H1 (cell line): Measurements from ENCODE around the gene MEF2C. TPM values are rescaled to one million over a fixed set of nuclear protein-coding genes. Genes with fewer than 3 reads are reported as not detected.

ENCODE experiments used
- CTCF ChIA-PET: fragments of 300-600 bp; sonication (Branson Sonifier 250); formaldehyde crosslinking; loops from one replicate; lab custom pipeline; 2021; ENCODE audit not compliant: partially characterized antibody; lab: Charles Lee
- POLR2A ChIA-PET: fragments of 300-600 bp; sonication (Branson Sonifier 250); formaldehyde crosslinking; loops from one replicate; lab custom pipeline; 2021; ENCODE audit warnings: inconsistent platforms; ENCODE audit not compliant: partially characterized antibody; lab: Charles Lee
- DNase-seq, 2 experiments: peaks; one replicate each; pipeline versions ENCODE4 v3.0.0 to v3.0.0-alpha.2; 2010 to 2022; ENCODE audit warnings: low spot score in 2 of 2, low read depth in 1 of 2, mixed read lengths in 1 of 2
- FAIRE-seq: peaks from 2 replicates; lab custom pipeline; 2011; peaks lifted over from hg19 to GRCh38; lab: Jason Lieb, UNC
- H2AFZ ChIP-seq: 2 replicates; pipeline ENCODE4 v1.8.1; 2012; ENCODE audit warnings: low read length, inconsistent platforms
- H2AK5ac ChIP-seq: 2 replicates; pipeline ENCODE4 v1.6.1; 2013; ENCODE audit warnings: low read depth, low read length
- H2BK120ac ChIP-seq: replicated peaks from 2 replicates; pipeline ENCODE3; 2013; ENCODE audit warnings: low read depth, low read length, inconsistent platforms
- H2BK12ac ChIP-seq: 2 replicates; pipeline ENCODE4 v1.6.1; 2013; ENCODE audit warnings: low read depth, low read length
- H2BK15ac ChIP-seq: 2 replicates; pipeline ENCODE4 v1.6.1; 2013; ENCODE audit warnings: low read length
- H2BK20ac ChIP-seq: 2 replicates; pipeline ENCODE4 v1.6.1; 2013; ENCODE audit warnings: low read length
- H2BK5ac ChIP-seq: 2 replicates; pipeline ENCODE4 v1.6.1; 2013; ENCODE audit warnings: low read depth, low read length
- H3K14ac ChIP-seq: 2 replicates; pipeline ENCODE4 v1.6.1; 2013; ENCODE audit warnings: inconsistent platforms; ENCODE audit not compliant: insufficient read length
- H3K18ac ChIP-seq: 2 replicates; pipeline ENCODE4 v1.6.1; 2013; ENCODE audit warnings: low read length; ENCODE audit errors: extremely low read depth
- H3K23ac ChIP-seq: 2 replicates; pipeline ENCODE4 v1.6.1; 2013; ENCODE audit warnings: inconsistent platforms; ENCODE audit not compliant: insufficient read length
- H3K23me2 ChIP-seq: 2 replicates; pipeline ENCODE4 v1.6.1; 2013; ENCODE audit warnings: low read depth, low read length
- H3K27ac ChIP-seq: 2 replicates; pipeline ENCODE4 v1.6.1; 2011; ENCODE audit warnings: low read depth, low read length, inconsistent platforms
- H3K27me3 ChIP-seq, 4 experiments: replicated peaks in 1 of 4; 1 replicate in 1 of 4; 2 replicates in 3 of 4; pipeline versions ENCODE4 v1.6.1 to v1.8.1; 2011 to 2013; ENCODE audit warnings: low read length in 3 of 4, mild to moderate bottlenecking in 3 of 4, inconsistent platforms in 2 of 4, mixed read lengths in 2 of 4, moderate library complexity in 1 of 4; ENCODE audit not compliant: control insufficient read depth in 3 of 4, insufficient read depth in 3 of 4; ENCODE audit errors: extremely low read depth in 1 of 4
- H3K36me3 ChIP-seq, 4 experiments: 2 replicates each; pipeline versions ENCODE4 v1.6.1 to v1.8.1; 2011 to 2013; ENCODE audit warnings: mild to moderate bottlenecking in 4 of 4, low read length in 3 of 4, moderate library complexity in 2 of 4, control low read depth in 1 of 4, inconsistent platforms in 1 of 4; ENCODE audit not compliant: insufficient read depth in 4 of 4, control insufficient read depth in 2 of 4
- H3K4ac ChIP-seq: replicated peaks from 2 replicates; pipeline ENCODE3; 2013; ENCODE audit warnings: low read length, low read depth, mixed read lengths, inconsistent platforms; ENCODE audit not compliant: insufficient read length
- H3K4me1 ChIP-seq, 4 experiments: replicated peaks in 1 of 4; 1 replicate in 1 of 4; 2 replicates in 3 of 4; pipeline versions ENCODE4 v1.6.1 to v1.8.1; 2011 to 2013; ENCODE audit warnings: low read length in 3 of 4, inconsistent platforms in 2 of 4, mixed read lengths in 1 of 4; ENCODE audit not compliant: insufficient read depth in 4 of 4, control insufficient read depth in 3 of 4
- H3K4me2 ChIP-seq, 2 experiments: 2 replicates each; pipeline versions ENCODE4 v1.6.1 to v1.8.1; 2011 to 2013; ENCODE audit warnings: low read depth in 2 of 2, low read length in 2 of 2, control low read depth in 1 of 2, inconsistent platforms in 1 of 2, mild to moderate bottlenecking in 1 of 2; ENCODE audit not compliant: insufficient read depth in 1 of 2
- H3K4me3 ChIP-seq, 4 experiments: fragments of 200-600, 300-600 bp in 1 of 4; sonication (generic), shearing (Covaris generic), sonication (Bioruptor Twin) in 1 of 4; 2 replicates each; pipeline versions ENCODE4 v1.5.1 to v1.8.1; 2011 to 2016; ENCODE audit warnings: low read length in 4 of 4, low read depth in 3 of 4, control low read depth in 2 of 4, inconsistent platforms in 2 of 4, mild to moderate bottlenecking in 2 of 4, mixed read lengths in 1 of 4, moderate library complexity in 1 of 4; ENCODE audit not compliant: insufficient read depth in 2 of 4; ENCODE audit errors: extremely low read depth in 1 of 4
- H3K56ac ChIP-seq: replicated peaks from 2 replicates; pipeline ENCODE3; 2013; ENCODE audit warnings: low read depth, mild to moderate bottlenecking, mixed read lengths, low read length, inconsistent platforms; ENCODE audit not compliant: insufficient read length
- H3K79me1 ChIP-seq: 2 replicates; pipeline ENCODE4 v1.6.1; 2013; ENCODE audit warnings: low read depth, low read length, control low read depth
- H3K79me2 ChIP-seq, 2 experiments: 2 replicates each; pipeline versions ENCODE4 v1.6.1 to v1.8.1; 2012 to 2013; ENCODE audit warnings: low read length in 2 of 2, mild to moderate bottlenecking in 2 of 2, inconsistent platforms in 1 of 2; ENCODE audit not compliant: insufficient read depth in 2 of 2, control insufficient read depth in 1 of 2
- H3K9ac ChIP-seq, 4 experiments: replicated peaks in 1 of 4; 1 replicate in 1 of 4; 2 replicates in 3 of 4; pipeline versions ENCODE4 v1.6.1 to v1.8.1; 2011 to 2013; ENCODE audit warnings: low read depth in 3 of 4, low read length in 3 of 4, control low read depth in 2 of 4, mild to moderate bottlenecking in 2 of 4, moderate library complexity in 2 of 4, inconsistent platforms in 1 of 4; ENCODE audit errors: extremely low read depth in 1 of 4
- H3K9me3 ChIP-seq, 2 experiments: 2 replicates each; pipeline versions ENCODE4 v1.6.1 to v1.8.1; 2012 to 2013; ENCODE audit warnings: mild to moderate bottlenecking in 2 of 2, moderate library complexity in 2 of 2, control low read depth in 1 of 2, inconsistent platforms in 1 of 2, low read depth in 1 of 2, low read length in 1 of 2, mixed read lengths in 1 of 2; ENCODE audit not compliant: insufficient read depth in 2 of 2
- H4K20me1 ChIP-seq, 2 experiments: replicated peaks in 1 of 2; 2 replicates each; pipeline versions ENCODE3 to v1.8.1; 2011 to 2013; ENCODE audit warnings: inconsistent platforms in 2 of 2, low read length in 2 of 2, mild to moderate bottlenecking in 1 of 2; ENCODE audit not compliant: insufficient read depth in 2 of 2, control insufficient read depth in 1 of 2
- H4K5ac ChIP-seq: 2 replicates; pipeline ENCODE4 v1.6.1; 2013; ENCODE audit warnings: low read length, low read depth, mixed read lengths, inconsistent platforms; ENCODE audit not compliant: insufficient read length
- H4K8ac ChIP-seq: 2 replicates; pipeline ENCODE4 v1.8.0; 2013; ENCODE audit warnings: mild to moderate bottlenecking, moderate library complexity, low read length, inconsistent platforms; ENCODE audit not compliant: insufficient read depth; ENCODE audit errors: extremely low read depth
- H4K91ac ChIP-seq: replicated peaks from 2 replicates; pipeline ENCODE3; 2013; ENCODE audit warnings: low read length, mixed read lengths, inconsistent platforms; ENCODE audit not compliant: insufficient read length
- MAFK ChIP-seq: IDR thresholded peaks from 2 replicates; pipeline ENCODE4 v1.6.1; 2012; ENCODE audit warnings: low read depth, mild to moderate bottlenecking, improper control_type of control experiment, low read length
- TAF1 ChIP-seq: IDR thresholded peaks from 2 replicates; pipeline ENCODE4 v1.6.1; 2011; ENCODE audit warnings: mild to moderate bottlenecking, low read depth, low read length
- WGBS, 2 experiments: shearing (Covaris generic) in 1 of 2; methylation state at CpG; one replicate each; pipeline versions ENCODE4 v1.1.6 to v1.1.7; 2013 to 2015; ENCODE audit warnings: low lambda C conversion rate in 2 of 2, mixed read lengths in 2 of 2, inconsistent platforms in 1 of 2, low coverage in 1 of 2, missing lambda C conversion rate in 1 of 2; ENCODE audit not compliant: insufficient replicate concordance in 2 of 2, insufficient coverage in 1 of 2, insufficient read length in 1 of 2; ENCODE audit errors: extremely low coverage in 1 of 2, missing lambda C conversion rate in 1 of 2; 5-methylcytosine and 5-hydroxymethylcytosine counted together
- polyA plus RNA-seq, 7 experiments: library from polyadenylated mRNA; depleted of rRNA in 3 of 7; stranded (reverse) in 5 of 7; unstranded in 2 of 7; fragments of >200 nt in 5 of 7; fragments of 200-250 nt in 2 of 7; gene quantifications; 1 replicate in 5 of 7; 2 replicates in 1 of 7; 4 replicates in 1 of 7; pipeline versions ENCODE4 v1.2.1 to v1.2.3, GENCODE V29; 2011 to 2013; ENCODE audit warnings: missing spikeins in 2 of 7, mixed read lengths in 2 of 7
- total RNA-seq: library from RNA; stranded (reverse); fragmentation: NEBNext Ultra II Directional; extraction: Animal tissue kit (Norgen Biotek cat#: 25700); gene quantifications from 2 replicates; pipeline ENCODE4 v1.2.1, GENCODE V29; 2021

Gene MEF2C
- total and polyA plus RNA-seq, 2 of the 8 experiments (the other 6 are each of a cell fraction or from before 2014, with no cell fraction given): 0.59 to 0.99 TPM

DNA sequence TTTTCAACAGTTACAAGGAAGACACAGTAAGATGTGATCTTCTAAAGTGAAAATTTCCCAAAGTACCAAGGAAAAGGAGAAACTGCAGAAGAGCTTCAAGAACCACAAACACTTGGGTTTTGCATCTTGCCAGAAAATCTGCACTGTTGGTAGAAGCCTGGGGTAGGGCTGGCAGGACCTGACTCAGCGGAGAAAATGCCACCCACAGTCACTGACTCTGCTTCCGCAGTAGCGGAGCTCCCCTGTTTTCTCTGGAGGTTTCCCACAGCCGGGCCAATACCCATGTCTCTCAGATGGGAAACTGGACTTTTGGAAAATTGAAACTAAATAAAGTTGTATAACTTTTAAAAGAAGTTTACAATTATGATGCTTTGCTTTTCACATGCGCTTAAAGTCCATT is 104.2 kb downstream of the MEF2C start:
- H2BK15ac ChIP-seq: no peak overlapping the region
- POLR2A ChIA-PET: no interaction called here
- no peak overlapping the region for H4K91ac ChIP-seq
- FAIRE-seq: no peak
- H3K9me3 ChIP-seq: no peaks in the 10 kb centered on the region
- H4K5ac ChIP-seq: no peak overlapping the region
- no peak overlapping the region for H3K56ac ChIP-seq
- no peak overlapping the region for H3K4me3 ChIP-seq
- no peak overlapping the region for H2AFZ ChIP-seq
- H4K8ac ChIP-seq: no peak overlapping the region; the same call in 1 of the 2 replicates
- no peak overlapping the region for H2BK20ac ChIP-seq
- no peak overlapping the region for H3K4ac ChIP-seq
- no peaks in the 10 kb centered on the region for H3K27me3 ChIP-seq
- no peaks in the 10 kb centered on the region; the same call in 1 of the 2 replicates for H3K23me2 ChIP-seq
- H3K79me2 ChIP-seq: no peaks in the 10 kb centered on the region
- H4K20me1 ChIP-seq: no peaks in the 10 kb centered on the region
- no peak overlapping the region for H3K14ac ChIP-seq
- H2AK5ac ChIP-seq: no peak overlapping the region
- H3K27ac ChIP-seq: no peak overlapping the region
- no peaks in the 10 kb centered on the region for H3K79me1 ChIP-seq
- no peaks in the 10 kb centered on the region for H3K36me3 ChIP-seq
- H3K23ac ChIP-seq: no peak overlapping the region
- no peak overlapping the region for H2BK12ac ChIP-seq
- no peaks in the 10 kb centered on the region for H3K4me1 ChIP-seq
- no peak overlapping the region for H2BK120ac ChIP-seq
- 87% methylated on average over 5 of the region's 5 CpGs; no CpG with 5 or more reads in 1 of the 2 experiments for WGBS, 2 experiments
- no peak overlapping the region for H3K4me2 ChIP-seq
- H3K18ac ChIP-seq: no peak overlapping the region
- peak; percentile 13; the same call in 1 of the 2 replicates for TF ChIP-seq MAFK
- TF ChIP-seq TAF1: no peak
- TF ChIP-seq, all 59 proteins: peak for 1
- DNase-seq: no peak
- H3K9ac ChIP-seq: no peak overlapping the region
- CTCF ChIA-PET: no interaction called here
- no peak overlapping the region for H2BK5ac ChIP-seq
